Coronary artery (tissue), 2 donors: ENCODE measurements around the gene GNAS-AS1.

Experiments used
- DNase-seq: peaks from one replicate; pipeline ENCODE4 v3.0.0-alpha.2; 2017; ENCODE audit warnings: low spot score
- H3K27ac ChIP-seq, 2 donors: fragments of 200-600 bp; sonication (generic); one replicate each; pipeline ENCODE4 v1.5.1; 2016 to 2019
- H3K4me3 ChIP-seq: fragments of 200-600 bp; sonication (generic); 2 replicates; pipeline ENCODE4 v1.5.1; 2016; ENCODE audit warnings: mild to moderate bottlenecking, moderate library complexity
- TF ChIP-seq, protein P1 (sequence below): fragments of 200-600 bp; sonication (generic); IDR thresholded peaks from one replicate; pipeline ENCODE4 v1.5.1; 2019; ENCODE audit warnings: antibody characterized with exemption

The GNAS-AS1 gene

DNA sequence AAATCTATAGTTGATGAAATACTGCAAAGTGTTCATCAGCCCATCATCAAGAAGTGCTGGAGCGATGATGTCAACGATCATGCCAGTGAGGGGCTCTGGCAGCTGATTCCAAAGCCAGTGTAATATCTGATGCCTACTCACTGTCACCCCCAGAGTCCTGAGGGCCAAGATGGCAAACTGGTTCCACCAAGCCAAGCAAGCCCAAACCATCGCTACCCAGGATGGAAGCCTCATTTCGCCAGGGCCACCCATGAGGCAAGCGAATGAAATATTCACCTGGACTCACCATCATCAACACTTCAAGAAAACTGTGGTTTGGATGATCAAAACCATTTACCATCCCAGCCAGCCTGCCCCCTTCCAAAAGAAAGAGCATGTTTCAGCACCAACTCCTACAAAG is 76.5 kb downstream of the GNAS-AS1 start:
- DNase-seq, result no peak
- Histone ChIP-seq H3K4me3 (no peak overlapping the region), H3K27ac (no peak overlapping the region)
- TF ChIP-seq, protein P1, sequence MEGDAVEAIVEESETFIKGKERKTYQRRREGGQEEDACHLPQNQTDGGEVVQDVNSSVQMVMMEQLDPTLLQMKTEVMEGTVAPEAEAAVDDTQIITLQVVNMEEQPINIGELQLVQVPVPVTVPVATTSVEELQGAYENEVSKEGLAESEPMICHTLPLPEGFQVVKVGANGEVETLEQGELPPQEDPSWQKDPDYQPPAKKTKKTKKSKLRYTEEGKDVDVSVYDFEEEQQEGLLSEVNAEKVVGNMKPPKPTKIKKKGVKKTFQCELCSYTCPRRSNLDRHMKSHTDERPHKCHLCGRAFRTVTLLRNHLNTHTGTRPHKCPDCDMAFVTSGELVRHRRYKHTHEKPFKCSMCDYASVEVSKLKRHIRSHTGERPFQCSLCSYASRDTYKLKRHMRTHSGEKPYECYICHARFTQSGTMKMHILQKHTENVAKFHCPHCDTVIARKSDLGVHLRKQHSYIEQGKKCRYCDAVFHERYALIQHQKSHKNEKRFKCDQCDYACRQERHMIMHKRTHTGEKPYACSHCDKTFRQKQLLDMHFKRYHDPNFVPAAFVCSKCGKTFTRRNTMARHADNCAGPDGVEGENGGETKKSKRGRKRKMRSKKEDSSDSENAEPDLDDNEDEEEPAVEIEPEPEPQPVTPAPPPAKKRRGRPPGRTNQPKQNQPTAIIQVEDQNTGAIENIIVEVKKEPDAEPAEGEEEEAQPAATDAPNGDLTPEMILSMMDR, result no peak

GRCh38 chr20:58772786-58773185 is 77.9 kb downstream of the GNAS-AS1 start:
- Histone ChIP-seq H3K27ac (no peak overlapping the region), H3K4me3 (no peak overlapping the region)
- TF ChIP-seq, protein P1, result no peak
- DNase-seq, result no peak
